Ascending aorta (tissue), 2 donors: ENCODE results near the gene KRT23. TPM values are rescaled to one million over a fixed set of nuclear protein-coding genes. Genes with fewer than 3 reads are reported as not detected.

Experiments used
- DNase-seq, 2 donors: peaks; one replicate each; pipeline ENCODE4 v3.0.0-alpha.2; 2019; ENCODE audit warnings: low spot score in 2 of 2
- H3K27ac ChIP-seq, 2 donors: fragments of 200-600 bp; sonication (generic); one replicate each; pipeline ENCODE4 v1.5.1; 2016 to 2017; ENCODE audit warnings: mild to moderate bottlenecking in 1 of 2
- H3K27me3 ChIP-seq: fragments of 200-600 bp; sonication (generic); one replicate; pipeline ENCODE4 v1.5.1; 2017
- H3K36me3 ChIP-seq, 2 donors: fragments of 200-600 bp; sonication (generic); one replicate each; pipeline ENCODE4 v1.5.1; 2016
- H3K4me1 ChIP-seq, 2 donors: fragments of 200-600 bp; sonication (generic); one replicate each; pipeline ENCODE4 v1.5.1; 2016 to 2017; ENCODE audit warnings: mild to moderate bottlenecking in 1 of 2
- H3K4me3 ChIP-seq, 2 donors: fragments of 200-600 bp; sonication (generic); one replicate each; pipeline ENCODE4 v1.5.1; 2016 to 2017; ENCODE audit warnings: mild to moderate bottlenecking in 1 of 2
- H3K9me3 ChIP-seq, 2 donors: fragments of 200-600 bp; sonication (generic); one replicate each; pipeline ENCODE4 v1.5.1; 2016
- CTCF ChIP-seq, 3 experiments: fragments of 200-600 bp in 2 of 3; fragments of 450-650 bp in 1 of 3; sonication (generic) in 2 of 3; IDR thresholded peaks; one replicate each; pipeline ENCODE4 v1.5.1; 2016 to 2019; ENCODE audit warnings: antibody characterized with exemption in 3 of 3, mild to moderate bottlenecking in 1 of 3, moderate library complexity in 1 of 3
- intact Hi-C: fragments of 100-400 bp; cut with DNase I; formaldehyde crosslinking; loops from one replicate; pipeline ENCODE4 v1.15.1; 2023
- total RNA-seq: library from RNA; depleted of rRNA; stranded (reverse); fragments of >200 nt; gene quantifications from one replicate; pipeline ENCODE4 v1.1.0, GENCODE V29; 2016

The KRT23 gene
- total RNA-seq, 1 donor from 2014 or later = not detected

GRCh38 chr17:40942553-40942952 lies 5.1 kb upstream of the KRT23 start:
- no peaks in the 10 kb centered on the region for H3K36me3 ChIP-seq
- intact Hi-C loops = no loop called here
- no peak for DNase-seq
- no peak overlapping the region for H3K4me3 ChIP-seq
- H3K27me3 ChIP-seq = no peaks in the 10 kb centered on the region
- H3K9me3 ChIP-seq = no peaks in the 10 kb centered on the region
- H3K4me1 ChIP-seq = no peaks in the 10 kb centered on the region
- H3K27ac ChIP-seq = no peak overlapping the region
- no peak for TF ChIP-seq CTCF (IDR thresholded peaks at IDR 0.05)

- no peak overlapping the region for H3K4me3 ChIP-seq
- no peaks in the 10 kb centered on the region for H3K27me3 ChIP-seq
- no peak overlapping the region for H3K27ac ChIP-seq
- no peaks in the 10 kb centered on the region for H3K9me3 ChIP-seq
- intact Hi-C loops = no loop called here
- no peaks in the 10 kb centered on the region for H3K36me3 ChIP-seq
- no peaks in the 10 kb centered on the region for H3K4me1 ChIP-seq
- no peak for TF ChIP-seq CTCF (IDR thresholded peaks at IDR 0.05)
- DNase-seq = no peak
Observed at GRCh38 chr17:40940266-40940665, 2.8 kb upstream of the KRT23 start.

GRCh38 chr17:40938981-40939380 lies 1.5 kb upstream of the KRT23 start:
- Histone ChIP-seq H3K36me3 (no peaks in the 10 kb centered on the region), H3K27me3 (no peaks in the 10 kb centered on the region), H3K4me3 (no peak overlapping the region), H3K4me1 (no peaks in the 10 kb centered on the region), H3K27ac (no peak overlapping the region), H3K9me3 (no peaks in the 10 kb centered on the region)
- no peak for TF ChIP-seq CTCF (IDR thresholded peaks at IDR 0.05)
- intact Hi-C loops = no loop called here
- DNase-seq = no peak

GRCh38 chr17:40936976-40937375 lies 470 bp downstream of the KRT23 start:
- no peaks in the 10 kb centered on the region for H3K4me1 ChIP-seq
- DNase-seq = no peak
- no peaks in the 10 kb centered on the region for H3K27me3 ChIP-seq
- no peak for TF ChIP-seq CTCF (IDR thresholded peaks at IDR 0.05)
- intact Hi-C loops = no loop called here
- H3K27ac ChIP-seq = no peak overlapping the region
- no peaks in the 10 kb centered on the region for H3K36me3 ChIP-seq
- no peaks in the 10 kb centered on the region for H3K9me3 ChIP-seq
- H3K4me3 ChIP-seq = no peak overlapping the region

- H3K27ac ChIP-seq = no peak overlapping the region
- H3K36me3 ChIP-seq = no peaks in the 10 kb centered on the region
- no peak for TF ChIP-seq CTCF (IDR thresholded peaks at IDR 0.05)
- no peak overlapping the region for H3K4me3 ChIP-seq
- no peaks in the 10 kb centered on the region for H3K4me1 ChIP-seq
- intact Hi-C loops = no loop called here
- no peak for DNase-seq
- no peaks in the 10 kb centered on the region for H3K27me3 ChIP-seq
- no peaks in the 10 kb centered on the region for H3K9me3 ChIP-seq
Observed at GRCh38 chr17:40936437-40936971, 942 bp downstream of the KRT23 start.

- H3K4me3 ChIP-seq = no peak overlapping the region
- H3K36me3 ChIP-seq = no peaks in the 10 kb centered on the region
- H3K4me1 ChIP-seq = no peaks in the 10 kb centered on the region
- intact Hi-C loops = no loop called here
- no peak for TF ChIP-seq CTCF (IDR thresholded peaks at IDR 0.05)
- H3K27ac ChIP-seq = no peak overlapping the region
- H3K27me3 ChIP-seq = no peaks in the 10 kb centered on the region
- H3K9me3 ChIP-seq = no peaks in the 10 kb centered on the region
- no peak for DNase-seq
Observed at GRCh38 chr17:40935624-40936023, 1.8 kb downstream of the KRT23 start.
